Peyer's patch (tissue), 4 donors: ENCODE results near the gene GPRASP3.

ENCODE experiments used
- CTCF ChIP-seq, 6 experiments: fragments of 450-650 bp in 4 of 6; fragments of 200-600 bp in 2 of 6; sonication (generic) in 1 of 6; IDR thresholded peaks; one replicate each; pipeline ENCODE4 v1.5.1; 2017 to 2019; ENCODE audit warnings: antibody characterized with exemption in 6 of 6, mild to moderate bottlenecking in 3 of 6, moderate library complexity in 1 of 6
- POLR2A ChIP-seq, 2 donors: fragments of 450-650 bp; IDR thresholded peaks; one replicate each; pipeline ENCODE4 v1.5.1; 2017; ENCODE audit warnings: antibody characterized with exemption in 2 of 2, mild to moderate bottlenecking in 2 of 2, moderate library complexity in 2 of 2

- TF ChIP-seq CTCF (IDR thresholded peaks at IDR 0.05) (no peak), POLR2A (IDR thresholded peaks at IDR 0.05) (no peak)
These were observed 24.2 kb upstream of the GPRASP3 start for GRCh38 chrX:102696306-102696705.
